Daoy (cell line): ENCODE data around the gene IL4R. TPM values are rescaled to one million over a fixed set of nuclear protein-coding genes. Genes with fewer than 3 reads are reported as not detected.
"Not testable (repeated sequence)": the region's sequence is repeated elsewhere in the genome, so short reads cannot be mapped to it uniquely, and the experiment has no call there.

Source experiments
- DNase-seq: peaks from one replicate; pipeline ENCODE4 v3.0.0-alpha.2; 2015; ENCODE audit warnings: low read depth
- total RNA-seq: library from RNA; depleted of rRNA; stranded (reverse); fragments of >200 nt; shearing (Covaris generic); gene quantifications from 2 replicates; pipeline ENCODE4 v1.2.3, GENCODE V29; 2014

Gene IL4R
- total RNA-seq, 1 experiment from 2014 or later, result 8.6 TPM

GRCh38 chr16:27328937-27329336 lies 15.2 kb downstream of the IL4R start:
- DNase-seq, result no peak

GRCh38 chr16:27329376-27330079 lies 15.8 kb downstream of the IL4R start:
- not testable (repeated sequence) for DNase-seq

- peak; percentile 78 for DNase-seq
Measured at GRCh38 chr16:27330542-27330941, 16.8 kb downstream of the IL4R start.

GRCh38 chr16:27332105-27332504 lies 18.3 kb downstream of the IL4R start:
- DNase-seq, result no peak

GRCh38 chr16:27333104-27333503 lies 19.3 kb downstream of the IL4R start:
- DNase-seq, result no peak

- DNase-seq, result no peak
Measured at GRCh38 chr16:27333549-27333948, 19.8 kb downstream of the IL4R start.

- DNase-seq, result no peak
Measured at GRCh38 chr16:27334192-27334764, 20.5 kb downstream of the IL4R start.

GRCh38 chr16:27334838-27335237 lies 21.1 kb downstream of the IL4R start:
- DNase-seq, result no peak

GRCh38 chr16:27335349-27336053 lies 21.7 kb downstream of the IL4R start:
- no peak for DNase-seq

- no peak for DNase-seq
Measured at GRCh38 chr16:27337024-27337423, 23.2 kb downstream of the IL4R start.

GRCh38 chr16:27339180-27339579 lies 25.4 kb downstream of the IL4R start:
- DNase-seq, result no peak

- no peak for DNase-seq
Measured at GRCh38 chr16:27340654-27341053, 26.9 kb downstream of the IL4R start.

- no peak for DNase-seq
Measured at GRCh38 chr16:27341549-27341948, 27.8 kb downstream of the IL4R start.

- no peak for DNase-seq
Measured at GRCh38 chr16:27341971-27342370, 28.2 kb downstream of the IL4R start.

- no peak for DNase-seq
Measured at GRCh38 chr16:27344721-27345120, 30.9 kb downstream of the IL4R start.

GRCh38 chr16:27345201-27345600 lies 31.4 kb downstream of the IL4R start:
- no peak for DNase-seq

GRCh38 chr16:27346819-27347218 lies 33.0 kb downstream of the IL4R start:
- DNase-seq, result no peak

GRCh38 chr16:27347930-27348685 lies 34.3 kb downstream of the IL4R start:
- DNase-seq, result no peak

GRCh38 chr16:27349276-27349675 lies 35.5 kb downstream of the IL4R start:
- DNase-seq, result no peak

- DNase-seq, result no peak
Measured at GRCh38 chr16:27350006-27350405, 36.2 kb downstream of the IL4R start.

- no peak for DNase-seq
Measured at GRCh38 chr16:27351989-27352388, 38.2 kb downstream of the IL4R start.

- DNase-seq, result no peak
Measured at GRCh38 chr16:27353853-27354252, 40.1 kb downstream of the IL4R start.
